Ishikawa (cell line): Measurements from ENCODE around the gene RIMS1.

ENCODE experiments used
- CEBPB ChIP-seq: IDR thresholded peaks from 2 replicates; pipeline ENCODE4 v1.6.1; 2012
- CREB1 ChIP-seq: IDR thresholded peaks from 2 replicates; pipeline ENCODE4 v1.6.1; 2012; ENCODE audit warnings: low read depth
- EGR1 ChIP-seq: IDR thresholded peaks from 2 replicates; pipeline ENCODE4 v1.6.1; 2012
- EP300 ChIP-seq: IDR thresholded peaks from 2 replicates; pipeline ENCODE4 v1.6.1; 2012; ENCODE audit warnings: borderline replicate concordance
- FOXM1 ChIP-seq: IDR thresholded peaks from 2 replicates; pipeline ENCODE4 v1.6.1; 2012; ENCODE audit warnings: low read depth, borderline replicate concordance
- NFIC ChIP-seq: IDR thresholded peaks from 2 replicates; pipeline ENCODE4 v1.6.1; 2012
- RAD21 ChIP-seq: IDR thresholded peaks from 2 replicates; pipeline ENCODE4 v1.6.1; 2012; ENCODE audit warnings: low read depth
- REST ChIP-seq: IDR thresholded peaks from 2 replicates; pipeline ENCODE4 v1.6.1; 2012; ENCODE audit warnings: low read depth, mild to moderate bottlenecking
- TAF1 ChIP-seq: IDR thresholded peaks from 2 replicates; pipeline ENCODE4 v1.6.1; 2012; ENCODE audit warnings: low read depth, mild to moderate bottlenecking
- TCF12 ChIP-seq: IDR thresholded peaks from 2 replicates; pipeline ENCODE4 v1.6.1; 2012; ENCODE audit warnings: low read depth
- YY1 ChIP-seq: IDR thresholded peaks from 2 replicates; pipeline ENCODE4 v1.6.1; 2012; ENCODE audit warnings: low read depth
- TF ChIP-seq, protein P1 (sequence below): IDR thresholded peaks from 2 replicates; pipeline ENCODE4 v1.6.1; 2012

GRCh38 chr6:72083976-72084375 lies 197.6 kb downstream of the RIMS1 start:
- TF ChIP-seq REST (no peak), CREB1 (no peak), FOXM1 (no peak), EP300 (no peak), TAF1 (no peak), NFIC (no peak), RAD21 (no peak), CEBPB (no peak), YY1 (no peak), EGR1 (no peak), TCF12 (no peak)
- TF ChIP-seq, protein P1, sequence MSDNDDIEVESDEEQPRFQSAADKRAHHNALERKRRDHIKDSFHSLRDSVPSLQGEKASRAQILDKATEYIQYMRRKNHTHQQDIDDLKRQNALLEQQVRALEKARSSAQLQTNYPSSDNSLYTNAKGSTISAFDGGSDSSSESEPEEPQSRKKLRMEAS = no peak
